Liver (tissue), 3 donors: ENCODE results near the gene ELAVL2.

Source experiments
- CTCF ChIP-seq: fragments of 150-350 bp; IDR thresholded peaks from 2 replicates; pipeline ENCODE4 v1.5.1; 2017; ENCODE audit warnings: improper control_type of control experiment, low read depth, low read length; ENCODE audit not compliant: missing input control
- SP1 ChIP-seq: IDR thresholded peaks from 2 replicates; pipeline ENCODE4 v1.6.1; 2018; ENCODE audit warnings: antibody characterized with exemption, mild to moderate bottlenecking
- donor health status: healthy.
- donor health status: healthy.

GRCh38 chr9:23648651-23649050 lies 177.4 kb downstream of the ELAVL2 start:
- TF ChIP-seq CTCF = no peak
- TF ChIP-seq SP1 = no peak
